Esophagus muscularis mucosa (tissue), 4 donors: Measurements from ENCODE around the gene EDARADD.

Experiments used
- CTCF ChIP-seq, 3 experiments: fragments of 200-600 bp in 2 of 3; fragments of 450-650 bp in 1 of 3; sonication (generic) in 2 of 3; IDR thresholded peaks; one replicate each; pipeline ENCODE4 v1.5.1; 2017 to 2019; ENCODE audit warnings: antibody characterized with exemption in 3 of 3, mild to moderate bottlenecking in 2 of 3, moderate library complexity in 1 of 3
- EP300 ChIP-seq: sonication (generic); formaldehyde crosslinking; IDR thresholded peaks from one replicate; pipeline ENCODE4 v1.6.1; 2017; ENCODE audit warnings: antibody characterized with exemption
- POLR2A ChIP-seq: fragments of 450-650 bp; IDR thresholded peaks from one replicate; pipeline ENCODE4 v1.6.1; 2017; ENCODE audit warnings: antibody characterized with exemption, moderate library complexity, mild to moderate bottlenecking, low read depth

- TF ChIP-seq POLR2A (no peak), CTCF (IDR thresholded peaks at IDR 0.05) (no peak), EP300 (no peak)
These were observed 115.7 kb downstream of the EDARADD start for GRCh38 chr1:236509647-236510401.
